Type B pancreatic cell (in vitro differentiated cells): ENCODE measurements around the gene RUNX2. TPM values are rescaled to one million over a fixed set of nuclear protein-coding genes. Genes with fewer than 3 reads are reported as not detected.

Experiments used
- DNase-seq: peaks from one replicate; pipeline ENCODE4 v3.0.0; 2021; ENCODE audit warnings: mixed read lengths; ENCODE audit not compliant: unreplicated experiment; ENCODE audit errors: extremely low spot score
- H3K27ac Mint-ChIP-seq: 2 replicates; pipeline ENCODE4 v1.8.0; 2021; ENCODE audit warnings: mild to moderate bottlenecking, mixed read lengths
- H3K27me3 Mint-ChIP-seq: 2 replicates; pipeline ENCODE4 v1.8.0; 2021; ENCODE audit warnings: mixed read lengths
- H3K36me3 Mint-ChIP-seq: 2 replicates; pipeline ENCODE4 v1.8.0; 2021; ENCODE audit warnings: mixed read lengths
- H3K4me1 Mint-ChIP-seq: one replicate; pipeline ENCODE4 v1.8.0; 2021; ENCODE audit warnings: mixed read lengths; ENCODE audit not compliant: unreplicated experiment
- H3K4me3 Mint-ChIP-seq: 2 replicates; pipeline ENCODE4 v1.8.0; 2021; ENCODE audit warnings: mild to moderate bottlenecking, mixed read lengths
- H3K9me3 Mint-ChIP-seq: 2 replicates; pipeline ENCODE4 v1.8.0; 2021; ENCODE audit warnings: mixed read lengths
- total RNA-seq: library from RNA; stranded (reverse); gene quantifications from 2 replicates; pipeline ENCODE4 v1.2.1, GENCODE V29; 2021; ENCODE audit warnings: low replicate concordance
- TF ChIP-seq, protein P1 (sequence below): fragments of 200-600 bp; sonication (generic); conservative IDR thresholded peaks from 2 replicates; pipeline ENCODE4 v1.5.0; 2021; ENCODE audit warnings: antibody characterized with exemption, mild to moderate bottlenecking

RUNX2 gene
- total RNA-seq, 1 donor from 2014 or later: 6.0 TPM

DNA sequence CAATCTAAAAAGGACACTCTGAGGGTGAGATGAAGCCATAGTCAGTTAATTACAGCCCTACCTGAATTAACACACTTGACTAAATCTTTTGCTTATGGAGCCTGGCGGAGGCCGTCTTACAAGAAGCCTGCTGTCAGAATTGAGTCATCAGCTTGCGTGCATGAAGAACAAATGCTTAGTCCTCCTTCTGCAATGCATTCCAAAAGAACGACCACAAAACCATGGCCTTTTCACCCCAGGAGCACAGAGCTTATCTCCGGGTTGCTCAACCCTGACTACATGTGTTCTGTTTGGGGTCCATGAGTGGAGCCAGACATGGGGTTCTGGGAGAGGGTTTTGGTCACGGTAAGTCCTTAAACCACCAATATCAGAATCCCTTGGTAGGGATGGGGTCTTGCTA, 369.5 kb downstream of the RUNX2 start:
- no peak for DNase-seq
- Mint-ChIP-seq H3K4me1 (no peaks in the 10 kb centered on the region), H3K9me3 (no peaks in the 10 kb centered on the region), H3K27ac (no peak overlapping the region), H3K27me3 (peaks cover 3% of the 10 kb centered on the region), H3K36me3 (no peaks in the 10 kb centered on the region), H3K4me3 (no peak overlapping the region)
- TF ChIP-seq, protein P1, sequence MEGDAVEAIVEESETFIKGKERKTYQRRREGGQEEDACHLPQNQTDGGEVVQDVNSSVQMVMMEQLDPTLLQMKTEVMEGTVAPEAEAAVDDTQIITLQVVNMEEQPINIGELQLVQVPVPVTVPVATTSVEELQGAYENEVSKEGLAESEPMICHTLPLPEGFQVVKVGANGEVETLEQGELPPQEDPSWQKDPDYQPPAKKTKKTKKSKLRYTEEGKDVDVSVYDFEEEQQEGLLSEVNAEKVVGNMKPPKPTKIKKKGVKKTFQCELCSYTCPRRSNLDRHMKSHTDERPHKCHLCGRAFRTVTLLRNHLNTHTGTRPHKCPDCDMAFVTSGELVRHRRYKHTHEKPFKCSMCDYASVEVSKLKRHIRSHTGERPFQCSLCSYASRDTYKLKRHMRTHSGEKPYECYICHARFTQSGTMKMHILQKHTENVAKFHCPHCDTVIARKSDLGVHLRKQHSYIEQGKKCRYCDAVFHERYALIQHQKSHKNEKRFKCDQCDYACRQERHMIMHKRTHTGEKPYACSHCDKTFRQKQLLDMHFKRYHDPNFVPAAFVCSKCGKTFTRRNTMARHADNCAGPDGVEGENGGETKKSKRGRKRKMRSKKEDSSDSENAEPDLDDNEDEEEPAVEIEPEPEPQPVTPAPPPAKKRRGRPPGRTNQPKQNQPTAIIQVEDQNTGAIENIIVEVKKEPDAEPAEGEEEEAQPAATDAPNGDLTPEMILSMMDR: no peak

DNA sequence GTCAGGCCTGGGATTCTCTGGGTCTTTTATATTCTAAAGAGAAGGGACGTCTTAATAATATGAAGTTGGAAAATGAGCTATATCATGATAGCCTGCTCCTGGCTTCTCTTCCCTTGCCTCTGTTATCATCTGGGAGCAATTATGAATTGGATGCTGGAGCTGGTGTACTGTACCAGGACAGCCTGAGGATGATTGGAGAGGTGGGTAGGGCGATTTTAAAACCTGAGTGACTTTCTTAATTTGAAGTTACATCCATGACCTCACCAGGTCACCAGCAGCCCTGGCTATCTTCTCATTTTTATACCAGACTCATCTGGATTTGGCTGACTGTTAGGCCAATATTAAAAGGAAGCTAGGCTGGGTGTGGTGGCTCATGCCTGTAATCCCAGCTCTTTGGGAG, 369.9 kb downstream of the RUNX2 start:
- no peak for DNase-seq
- no peaks in the 10 kb centered on the region for H3K4me1 Mint-ChIP-seq
- no peak overlapping the region for H3K27ac Mint-ChIP-seq
- H3K27me3 Mint-ChIP-seq: peaks cover 3% of the 10 kb centered on the region
- H3K9me3 Mint-ChIP-seq: no peaks in the 10 kb centered on the region
- no peaks in the 10 kb centered on the region for H3K36me3 Mint-ChIP-seq
- no peak overlapping the region for H3K4me3 Mint-ChIP-seq
- TF ChIP-seq, protein P1: no peak

DNA sequence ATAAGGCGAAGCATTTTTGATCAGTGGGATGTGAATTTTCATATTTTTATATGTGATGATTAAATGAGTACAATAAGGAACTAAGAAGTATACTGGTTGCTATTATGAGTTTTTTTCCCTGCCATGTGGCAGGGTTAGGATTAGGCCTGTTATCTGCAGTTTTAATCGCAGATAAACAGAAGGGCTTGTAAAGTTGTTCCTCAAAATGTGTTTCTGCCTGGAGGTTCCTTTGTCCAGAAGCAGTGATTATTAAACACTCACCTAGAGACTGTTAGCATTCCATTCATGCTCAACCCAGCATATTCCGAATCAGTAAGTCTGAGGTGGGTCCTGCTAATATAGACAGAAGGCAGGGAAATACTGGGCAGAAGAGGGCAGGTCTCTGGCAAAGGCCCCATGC, 371.5 kb downstream of the RUNX2 start:
- Mint-ChIP-seq H3K36me3 (no peaks in the 10 kb centered on the region), H3K4me3 (no peak overlapping the region), H3K27me3 (peaks cover 3% of the 10 kb centered on the region), H3K9me3 (no peaks in the 10 kb centered on the region), H3K4me1 (no peaks in the 10 kb centered on the region), H3K27ac (no peak overlapping the region)
- DNase-seq: no peak
- TF ChIP-seq, protein P1: no peak

DNA sequence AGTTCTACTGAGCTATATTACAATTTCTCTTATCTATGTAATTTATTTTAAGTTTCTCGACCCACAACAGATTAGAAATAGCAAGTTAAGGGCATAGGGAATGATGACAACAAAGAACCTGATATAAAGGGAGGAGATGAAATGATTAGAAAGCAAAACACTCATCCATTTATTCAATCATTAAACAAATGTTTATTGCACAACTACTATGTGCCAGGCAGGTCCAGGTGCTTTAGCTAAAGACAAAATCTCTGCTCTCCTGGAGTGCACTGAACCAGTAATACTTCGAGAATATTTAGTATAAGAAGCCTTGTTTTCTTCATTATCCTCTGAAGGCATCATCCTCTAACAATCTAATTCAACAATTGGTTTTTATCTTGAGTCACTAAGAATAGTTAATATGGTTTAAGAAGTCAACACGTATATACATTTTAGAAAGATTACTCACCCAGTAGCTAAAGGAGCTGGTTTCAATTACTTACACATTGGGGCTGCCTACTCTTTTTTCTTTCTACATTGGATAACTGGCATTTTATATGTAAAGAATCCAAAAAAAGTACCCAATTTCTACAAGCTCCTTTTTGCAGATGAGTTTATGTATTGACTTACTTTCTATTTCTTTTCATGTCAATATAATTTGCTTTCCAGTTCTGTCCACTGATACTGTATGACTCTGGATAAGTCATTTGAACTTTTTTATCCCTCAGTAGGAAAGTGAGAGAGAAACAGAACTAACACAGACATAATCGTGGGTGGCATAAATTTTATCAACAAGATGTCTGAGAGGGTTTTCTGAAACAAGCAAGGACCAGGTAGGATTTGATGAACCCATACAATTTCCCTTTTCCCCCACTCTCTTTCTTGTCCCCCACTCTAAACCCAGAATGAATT, 375.0 kb downstream of the RUNX2 start:
- no peak overlapping the region for H3K27ac Mint-ChIP-seq
- H3K4me1 Mint-ChIP-seq: no peaks in the 10 kb centered on the region
- no peak overlapping the region for H3K4me3 Mint-ChIP-seq
- no peak for DNase-seq
- TF ChIP-seq, protein P1: no peak
- peaks cover 3% of the 10 kb centered on the region for H3K27me3 Mint-ChIP-seq
- H3K36me3 Mint-ChIP-seq: no peaks in the 10 kb centered on the region
- H3K9me3 Mint-ChIP-seq: no peaks in the 10 kb centered on the region

DNA sequence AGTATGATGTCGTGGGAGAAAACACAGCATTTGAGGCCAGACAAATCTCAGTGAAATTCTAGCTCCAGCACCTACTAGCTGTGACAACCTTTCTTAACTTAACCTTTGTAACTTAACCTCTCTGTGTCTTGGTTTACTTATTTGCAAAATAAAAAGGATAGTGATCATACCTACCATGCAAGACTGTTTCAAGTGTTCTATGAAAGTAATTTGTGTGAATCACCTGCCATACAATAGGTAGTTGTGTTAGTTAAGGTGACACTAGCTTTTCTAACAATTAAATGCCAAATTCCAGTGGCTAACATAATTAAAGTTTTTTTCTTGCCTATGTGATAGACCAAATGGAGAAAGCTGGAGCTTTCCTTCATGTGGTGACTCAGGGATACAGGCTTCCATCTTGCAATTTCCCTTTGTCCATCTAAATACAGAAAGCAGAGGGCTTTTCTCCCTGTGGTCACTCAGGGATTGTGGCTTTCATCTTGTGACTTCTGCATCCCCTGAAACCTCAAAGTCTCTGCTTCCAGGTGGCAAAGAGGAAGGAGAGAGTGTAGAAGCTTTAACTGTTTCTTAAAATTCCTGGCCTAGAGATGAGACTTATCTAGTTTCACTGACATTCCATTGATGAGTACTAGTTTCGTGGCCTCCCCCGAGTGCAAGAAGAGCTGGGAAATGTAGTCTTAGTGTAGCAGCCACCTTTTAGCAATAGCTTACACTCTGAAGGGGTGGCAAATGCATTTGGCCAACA, 376.1 kb downstream of the RUNX2 start:
- no peaks in the 10 kb centered on the region for H3K36me3 Mint-ChIP-seq
- TF ChIP-seq, protein P1: no peak
- H3K4me1 Mint-ChIP-seq: no peaks in the 10 kb centered on the region
- no peak overlapping the region for H3K27ac Mint-ChIP-seq
- DNase-seq: no peak
- no peaks in the 10 kb centered on the region for H3K9me3 Mint-ChIP-seq
- H3K27me3 Mint-ChIP-seq: peaks cover 3% of the 10 kb centered on the region
- H3K4me3 Mint-ChIP-seq: no peak overlapping the region
